H9 (cell line): ENCODE measurements around the gene FAM98C. TPM values are rescaled to one million over a fixed set of nuclear protein-coding genes. Genes with fewer than 3 reads are reported as not detected.

Experiments used
- DNase-seq: peaks from one replicate; pipeline ENCODE4 v3.0.0-alpha.2; 2017
- H2AFZ ChIP-seq: one replicate; pipeline ENCODE4 v1.6.1; 2013; ENCODE audit warnings: mild to moderate bottlenecking, low read length, control low read depth, moderate library complexity
- H2AK5ac ChIP-seq: 2 replicates; pipeline ENCODE4 v1.6.1; 2013; ENCODE audit warnings: low read length, control low read depth, mixed read lengths; ENCODE audit not compliant: insufficient read length
- H2BK120ac ChIP-seq: one replicate; pipeline ENCODE4 v1.6.1; 2013; ENCODE audit warnings: low read depth, mild to moderate bottlenecking, low read length, control low read depth, inconsistent platforms; ENCODE audit not compliant: poor library complexity, severe bottlenecking
- H2BK12ac ChIP-seq: 2 replicates; pipeline ENCODE4 v1.6.1; 2013; ENCODE audit warnings: low read length, control low read depth, mixed read lengths, low read depth; ENCODE audit not compliant: insufficient read length
- H2BK15ac ChIP-seq: 2 replicates; pipeline ENCODE4 v1.6.1; 2013; ENCODE audit warnings: low read depth, low read length, control low read depth
- H2BK20ac ChIP-seq: one replicate; pipeline ENCODE4 v1.6.1; 2013; ENCODE audit warnings: low read depth, mild to moderate bottlenecking, low read length, control low read depth, inconsistent platforms; ENCODE audit not compliant: poor library complexity, severe bottlenecking
- H2BK5ac ChIP-seq: 2 replicates; pipeline ENCODE4 v1.6.1; 2013; ENCODE audit warnings: low read length, control low read depth, mixed read lengths; ENCODE audit not compliant: insufficient read length
- H3K14ac ChIP-seq: 2 replicates; pipeline ENCODE4 v1.6.1; 2013; ENCODE audit warnings: low read length, control low read depth; ENCODE audit not compliant: insufficient read depth
- H3K18ac ChIP-seq: 2 replicates; pipeline ENCODE4 v1.6.1; 2013; ENCODE audit warnings: low read depth, mild to moderate bottlenecking, mixed read lengths, low read length, control low read depth; ENCODE audit not compliant: insufficient read length
- H3K23ac ChIP-seq: 2 replicates; pipeline ENCODE4 v1.6.1; 2013; ENCODE audit warnings: low read length, control low read depth, mixed read lengths, low read depth; ENCODE audit not compliant: insufficient read length
- H3K23me2 ChIP-seq: 2 replicates; pipeline ENCODE4 v1.6.1; 2013; ENCODE audit warnings: low read depth, mild to moderate bottlenecking, mixed read lengths, low read length, control low read depth; ENCODE audit not compliant: insufficient read length, poor library complexity, severe bottlenecking
- H3K27ac ChIP-seq: 2 replicates; pipeline ENCODE4 v1.5.1; 2013; ENCODE audit warnings: low read length, control low read depth, mixed read lengths, low read depth; ENCODE audit not compliant: insufficient read length
- H3K27me3 ChIP-seq: 2 replicates; pipeline ENCODE4 v1.6.1; 2013; ENCODE audit warnings: low read length, control low read depth, inconsistent platforms; ENCODE audit not compliant: insufficient read depth
- H3K4ac ChIP-seq: 2 replicates; pipeline ENCODE4 v1.6.1; 2013; ENCODE audit warnings: low read depth, mild to moderate bottlenecking, control low read depth, inconsistent platforms, low read length, moderate library complexity
- H3K4me1 ChIP-seq: 2 replicates; pipeline ENCODE4 v1.6.1; 2013; ENCODE audit warnings: low read length, control low read depth, inconsistent platforms; ENCODE audit not compliant: insufficient read depth
- H3K4me2 ChIP-seq: 2 replicates; pipeline ENCODE4 v1.6.1; 2013; ENCODE audit warnings: low read length, control low read depth, mixed read lengths; ENCODE audit not compliant: insufficient read length, insufficient read depth
- H3K56ac ChIP-seq: 2 replicates; pipeline ENCODE4 v1.6.1; 2013; ENCODE audit warnings: low read depth, mild to moderate bottlenecking, mixed read lengths, low read length, control low read depth; ENCODE audit not compliant: insufficient read length
- H3K79me1 ChIP-seq: 2 replicates; pipeline ENCODE4 v1.6.1; 2013; ENCODE audit warnings: low read depth, mild to moderate bottlenecking, moderate library complexity, low read length, control low read depth, inconsistent platforms; ENCODE audit not compliant: insufficient read depth, poor library complexity, severe bottlenecking
- H3K79me2 ChIP-seq: 2 replicates; pipeline ENCODE4 v1.6.1; 2013; ENCODE audit warnings: low read length, control low read depth, inconsistent platforms; ENCODE audit not compliant: insufficient read depth
- H3K9ac ChIP-seq: 2 replicates; pipeline ENCODE4 v1.6.1; 2013; ENCODE audit warnings: low read length, control low read depth, mixed read lengths; ENCODE audit not compliant: insufficient read length; ENCODE audit errors: extremely low read depth
- H3K9me3 ChIP-seq: one replicate; pipeline ENCODE4 v1.6.1; 2013; ENCODE audit warnings: low read depth, low read length, inconsistent platforms; ENCODE audit not compliant: control insufficient read depth
- H3T11ph ChIP-seq: one replicate; pipeline ENCODE4 v1.6.1; 2013; ENCODE audit warnings: mild to moderate bottlenecking, low read length, control low read depth, inconsistent platforms
- H4K20me1 ChIP-seq: one replicate; pipeline ENCODE4 v1.6.1; 2013; ENCODE audit not compliant: control insufficient read depth, insufficient read length, insufficient read depth
- H4K5ac ChIP-seq: 2 replicates; pipeline ENCODE4 v1.6.1; 2013; ENCODE audit warnings: low read depth, mild to moderate bottlenecking, mixed read lengths, low read length, control low read depth; ENCODE audit not compliant: insufficient read length
- H4K8ac ChIP-seq: replicated peaks from 2 replicates; pipeline ENCODE4 v1.6.1; 2013; ENCODE audit warnings: low read length, control low read depth, mixed read lengths, low read depth; ENCODE audit not compliant: insufficient read length
- H4K91ac ChIP-seq: 2 replicates; pipeline ENCODE4 v1.6.1; 2013; ENCODE audit warnings: low read depth, mild to moderate bottlenecking, moderate library complexity, mixed read lengths, low read length, control low read depth; ENCODE audit not compliant: insufficient read length
- H3K27ac Mint-ChIP-seq, 3 experiments: 2 replicates in 2 of 3; 3 replicates in 1 of 3; pipeline ENCODE4 v1.8.0; 2020 to 2021; ENCODE audit warnings: mixed read lengths in 3 of 3, mild to moderate bottlenecking in 1 of 3, moderate library complexity in 1 of 3
- H3K27me3 Mint-ChIP-seq: 2 replicates; pipeline ENCODE4 v1.8.0; 2021; ENCODE audit warnings: low read depth, mild to moderate bottlenecking, moderate library complexity, mixed read lengths
- H3K36me3 Mint-ChIP-seq, 3 experiments: 2 replicates in 2 of 3; 3 replicates in 1 of 3; pipeline ENCODE4 v1.8.0; 2020 to 2021; ENCODE audit warnings: low read depth in 3 of 3, mixed read lengths in 3 of 3; ENCODE audit not compliant: insufficient read depth in 1 of 3
- H3K4me1 Mint-ChIP-seq, 2 experiments: 2 replicates each; pipeline ENCODE4 v1.8.0; 2020; ENCODE audit warnings: mixed read lengths in 2 of 2
- H3K4me3 Mint-ChIP-seq, 2 experiments: 2 replicates in 1 of 2; 3 replicates in 1 of 2; pipeline ENCODE4 v1.8.0; 2020 to 2021; ENCODE audit warnings: mild to moderate bottlenecking in 2 of 2, mixed read lengths in 2 of 2, moderate library complexity in 1 of 2
- H3K9me3 Mint-ChIP-seq, 2 experiments: 2 replicates in 1 of 2; 3 replicates in 1 of 2; pipeline ENCODE4 v1.8.0; 2020; ENCODE audit warnings: mild to moderate bottlenecking in 2 of 2, mixed read lengths in 2 of 2, moderate library complexity in 1 of 2
- CTCF ChIP-seq: fragments of 200-600 bp; sonication (generic); conservative IDR thresholded peaks from 3 replicates; pipeline ENCODE4 v1.8.0; 2021; ENCODE audit warnings: antibody characterized with exemption, mild to moderate bottlenecking
- WGBS: extraction: QIAGEN DNeasy Blood & Tissue Kit; methylation state at CpG from one replicate; pipeline ENCODE4 v1.1.7; 2013; ENCODE audit warnings: missing lambda C conversion rate, low lambda C conversion rate, mixed read lengths; ENCODE audit not compliant: insufficient read length; ENCODE audit errors: extremely low coverage; 5-methylcytosine and 5-hydroxymethylcytosine counted together
- total RNA-seq: library from RNA; stranded (reverse); gene quantifications from 2 replicates; pipeline ENCODE4 v1.2.1, GENCODE V29; 2021

The FAM98C gene
- total RNA-seq, 1 experiment from 2014 or later = 16.4 TPM

DNA sequence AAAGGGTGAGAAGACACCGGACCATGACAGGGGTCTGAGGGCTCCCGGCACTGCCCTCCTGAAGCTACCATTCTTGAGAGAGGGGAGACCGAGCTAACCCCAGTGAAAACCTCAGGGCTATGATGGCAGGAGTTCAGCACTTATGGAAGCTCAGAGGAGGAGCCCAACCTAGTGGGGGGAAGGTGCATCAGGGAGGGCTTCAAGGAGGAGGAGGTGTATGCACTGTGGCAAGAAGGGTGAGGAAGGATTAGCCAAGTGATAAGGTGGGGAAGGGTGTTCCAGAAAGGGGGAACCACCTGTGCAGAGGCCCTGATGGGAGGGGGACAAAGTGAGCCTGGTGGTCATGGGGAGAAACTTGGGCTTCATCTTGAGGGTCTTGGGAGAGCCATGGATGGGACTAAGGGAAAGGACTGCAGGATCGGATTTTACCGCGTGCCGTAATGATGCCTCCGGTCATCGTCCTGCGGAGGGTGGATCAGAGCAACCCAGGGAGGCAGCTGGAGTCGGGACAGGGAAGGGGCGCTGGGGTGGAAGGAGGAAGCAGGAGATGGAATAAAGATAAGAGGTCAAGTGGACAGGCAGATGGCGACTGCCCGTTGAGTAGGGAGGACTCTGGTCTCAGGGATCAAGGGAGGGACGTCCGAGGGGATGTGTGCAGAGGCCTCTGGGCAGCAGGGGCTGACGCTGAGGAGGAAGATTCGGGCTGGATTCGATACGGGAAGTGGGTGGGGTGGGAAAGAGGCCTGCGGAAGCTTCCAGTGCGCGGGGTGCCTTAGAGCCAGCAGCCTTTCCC, 41.9 kb upstream of the FAM98C start:
- no peak overlapping the region for H3T11ph ChIP-seq
- H3K4ac ChIP-seq = no peak overlapping the region
- no peak overlapping the region for H4K8ac ChIP-seq
- TF ChIP-seq CTCF = no peak
- no peaks in the 10 kb centered on the region for H4K20me1 ChIP-seq
- no peak overlapping the region for H2BK20ac ChIP-seq
- H2BK12ac ChIP-seq = no peak overlapping the region
- no peak overlapping the region for H4K5ac ChIP-seq
- H2AK5ac ChIP-seq = no peak overlapping the region
- H3K27ac Mint-ChIP-seq = peak overlapping the region in 1 of 3 experiments; percentile 64; a peak in 1 of 7 replicates
- H3K36me3 Mint-ChIP-seq = peaks cover 0 to 4% (median 0%) of the 10 kb centered on the region in 3 experiments; a peak in 3 of 7 replicates
- peaks cover 4 to 8% of the 10 kb centered on the region in 2 experiments; a peak in 2 of 5 replicates for H3K9me3 Mint-ChIP-seq
- H3K23ac ChIP-seq = no peak overlapping the region
- no peaks in the 10 kb centered on the region for H3K79me2 ChIP-seq
- no peak overlapping the region for H2BK120ac ChIP-seq
- H3K4me3 Mint-ChIP-seq = peak overlapping the region; percentile 83 to 92
- H3K4me2 ChIP-seq = peak overlapping the region; percentile 69
- peaks cover 14% of the 10 kb centered on the region; the same call in 1 of the 2 replicates for H3K27me3 ChIP-seq
- DNase-seq = no peak
- peak overlapping the region; percentile 13; the same call in 1 of the 2 replicates for H3K14ac ChIP-seq
- no peak overlapping the region for H4K91ac ChIP-seq
- H3K4me1 Mint-ChIP-seq = peaks cover 10 to 16% of the 10 kb centered on the region in 2 experiments
- no CpG with 5 or more reads among the region's 23 CpGs for WGBS
- no peak overlapping the region for H3K9ac ChIP-seq
- H3K79me1 ChIP-seq = no peaks in the 10 kb centered on the region
- no peak overlapping the region for H3K56ac ChIP-seq
- H2BK5ac ChIP-seq = no peak overlapping the region
- no peak overlapping the region for H3K18ac ChIP-seq
- no peak overlapping the region for H3K27ac ChIP-seq
- peaks cover 6% of the 10 kb centered on the region for H3K23me2 ChIP-seq
- H3K27me3 Mint-ChIP-seq = peaks cover 70% of the 10 kb centered on the region
- H2AFZ ChIP-seq = no peak overlapping the region
- no peaks in the 10 kb centered on the region for H3K9me3 ChIP-seq
- H2BK15ac ChIP-seq = no peak overlapping the region
- H3K4me1 ChIP-seq = no peaks in the 10 kb centered on the region
